Hepatocyte (in vitro differentiated cells): ENCODE measurements around the gene AKAP6.

Experiments used
- EZH2 ChIP-seq: fragments of 200-600 bp; sonication (generic); IDR thresholded peaks from 2 replicates; pipeline ENCODE4 v1.6.1; 2016; ENCODE audit warnings: antibody characterized with exemption, mild to moderate bottlenecking, borderline replicate concordance
- TF ChIP-seq, protein P1 (sequence below): fragments of 200-600 bp; sonication (generic); IDR thresholded peaks from 2 replicates; pipeline ENCODE4 v1.5.1; 2016; ENCODE audit warnings: antibody characterized with exemption, mild to moderate bottlenecking; ENCODE audit not compliant: poor library complexity

DNA sequence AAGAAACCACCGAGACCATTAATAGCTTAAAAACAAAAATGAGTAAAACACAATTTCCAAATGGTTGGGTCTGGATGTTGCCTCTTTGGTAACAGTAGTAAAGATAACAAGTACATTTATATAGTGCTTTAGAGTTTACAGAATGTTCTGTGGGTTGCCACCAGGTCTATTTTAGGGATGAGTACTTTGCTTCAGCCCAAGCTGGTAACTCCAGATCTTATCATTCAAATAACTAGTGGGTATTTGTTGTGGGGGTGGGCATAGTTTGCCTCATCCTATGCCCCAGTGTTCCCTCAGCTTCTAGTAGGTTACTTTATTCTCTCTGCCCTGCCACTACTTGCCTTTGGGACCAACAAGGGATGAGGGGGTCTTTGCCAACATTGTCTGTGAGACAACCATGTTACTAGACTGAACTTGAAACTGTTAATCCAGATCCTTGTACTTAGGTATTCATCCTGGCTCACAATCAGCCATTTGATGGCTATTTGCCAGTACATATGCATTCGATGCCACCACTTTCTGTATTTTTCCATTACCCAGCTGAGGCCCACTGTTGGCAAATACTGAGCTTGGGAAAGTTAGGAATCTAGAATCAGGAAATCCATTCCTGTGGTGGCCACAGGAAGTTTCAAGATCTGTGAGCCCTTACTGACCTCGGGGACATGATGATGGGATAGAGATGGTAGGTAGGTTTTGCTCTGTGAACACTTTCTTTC lies 17.6 kb upstream of the AKAP6 start:
- no peak for TF ChIP-seq EZH2
- TF ChIP-seq, protein P1, sequence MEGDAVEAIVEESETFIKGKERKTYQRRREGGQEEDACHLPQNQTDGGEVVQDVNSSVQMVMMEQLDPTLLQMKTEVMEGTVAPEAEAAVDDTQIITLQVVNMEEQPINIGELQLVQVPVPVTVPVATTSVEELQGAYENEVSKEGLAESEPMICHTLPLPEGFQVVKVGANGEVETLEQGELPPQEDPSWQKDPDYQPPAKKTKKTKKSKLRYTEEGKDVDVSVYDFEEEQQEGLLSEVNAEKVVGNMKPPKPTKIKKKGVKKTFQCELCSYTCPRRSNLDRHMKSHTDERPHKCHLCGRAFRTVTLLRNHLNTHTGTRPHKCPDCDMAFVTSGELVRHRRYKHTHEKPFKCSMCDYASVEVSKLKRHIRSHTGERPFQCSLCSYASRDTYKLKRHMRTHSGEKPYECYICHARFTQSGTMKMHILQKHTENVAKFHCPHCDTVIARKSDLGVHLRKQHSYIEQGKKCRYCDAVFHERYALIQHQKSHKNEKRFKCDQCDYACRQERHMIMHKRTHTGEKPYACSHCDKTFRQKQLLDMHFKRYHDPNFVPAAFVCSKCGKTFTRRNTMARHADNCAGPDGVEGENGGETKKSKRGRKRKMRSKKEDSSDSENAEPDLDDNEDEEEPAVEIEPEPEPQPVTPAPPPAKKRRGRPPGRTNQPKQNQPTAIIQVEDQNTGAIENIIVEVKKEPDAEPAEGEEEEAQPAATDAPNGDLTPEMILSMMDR: no peak
